Endothelial cell of umbilical vein (primary cell): ENCODE data around the gene ANKMY2. TPM values are rescaled to one million over a fixed set of nuclear protein-coding genes. Genes with fewer than 3 reads are reported as not detected.

Experiments
- BruUV-seq: library from RNA; stranded (reverse); fragments of 400-500 nt; replicated peaks from 2 replicates; lab custom pipeline; 2021; lab: Mats Ljungman, UMichigan
- CTCF ChIA-PET: fragments of 300-600, 350-600 bp; sonication (Branson Sonifier 250); formaldehyde crosslinking; loops from one replicate; lab custom pipeline; 2021; ENCODE audit warnings: antibody characterized with exemption, inconsistent platforms; lab: Charles Lee
- POLR2A ChIA-PET: fragments of 300-600, 350-600 bp; sonication (Branson Sonifier 250); formaldehyde crosslinking; loops from one replicate; lab custom pipeline; 2021; ENCODE audit warnings: antibody characterized with exemption, inconsistent platforms; lab: Charles Lee
- DNase-seq: peaks from one replicate; pipeline ENCODE4 v3.0.0-alpha.2; 2011; ENCODE audit warnings: low read depth, low spot score
- FAIRE-seq: peaks from 2 replicates; lab custom pipeline; 2011; peaks lifted over from hg19 to GRCh38; lab: Jason Lieb, UNC
- H2AFZ ChIP-seq: 2 replicates; pipeline ENCODE4 v1.6.0; 2012; ENCODE audit warnings: low read depth, low read length, control low read depth, inconsistent platforms
- H3K27ac ChIP-seq: 2 replicates; pipeline ENCODE4 v1.5.1; 2011; ENCODE audit warnings: low read depth, mild to moderate bottlenecking, control low read depth, low read length, moderate library complexity; ENCODE audit not compliant: insufficient read depth
- H3K27me3 ChIP-seq, 2 experiments: 2 replicates each; pipeline versions ENCODE4 v1.6.0 to v1.6.1; 2011; ENCODE audit warnings: low read length in 2 of 2, mixed read lengths in 1 of 2; ENCODE audit not compliant: control insufficient read depth in 2 of 2, insufficient read depth in 2 of 2
- H3K36me3 ChIP-seq, 2 experiments: 2 replicates in 1 of 2; 3 replicates in 1 of 2; pipeline ENCODE4 v1.5.1; 2011; ENCODE audit warnings: low read length in 2 of 2, mild to moderate bottlenecking in 1 of 2, moderate library complexity in 1 of 2; ENCODE audit not compliant: control insufficient read depth in 2 of 2, insufficient read depth in 2 of 2; ENCODE audit errors: extremely low read depth in 1 of 2
- H3K4me1 ChIP-seq: 3 replicates; pipeline ENCODE4 v1.5.1; 2011; ENCODE audit warnings: mild to moderate bottlenecking, low read length; ENCODE audit not compliant: control insufficient read depth, insufficient read depth; ENCODE audit errors: extremely low read depth
- H3K4me2 ChIP-seq: 2 replicates; pipeline ENCODE4 v1.6.1; 2011; ENCODE audit warnings: low read length, control low read depth, mixed read lengths; ENCODE audit not compliant: insufficient read depth
- H3K4me3 ChIP-seq, 3 experiments: fragments of 200-600 bp in 1 of 3; sonication (generic), shearing (Covaris generic) in 1 of 3; replicated peaks in 1 of 3; 2 replicates each; pipeline ENCODE4 v1.5.1; 2011 to 2016; ENCODE audit warnings: control low read depth in 3 of 3, low read length in 3 of 3, mild to moderate bottlenecking in 2 of 3, inconsistent platforms in 1 of 3, low read depth in 1 of 3, moderate library complexity in 1 of 3; ENCODE audit not compliant: insufficient read depth in 1 of 3
- H3K79me2 ChIP-seq: 2 replicates; pipeline ENCODE4 v1.6.0; 2012; ENCODE audit warnings: low read length, inconsistent platforms; ENCODE audit not compliant: control insufficient read depth, insufficient read depth
- H3K9ac ChIP-seq: replicated peaks from 2 replicates; pipeline ENCODE3; 2011; ENCODE audit warnings: low read length, control low read depth; ENCODE audit not compliant: insufficient read depth; ENCODE audit errors: extremely low read depth
- H3K9me1 ChIP-seq: replicated peaks from 3 replicates; pipeline ENCODE4 v1.6.0; 2011; ENCODE audit warnings: mild to moderate bottlenecking, low read length; ENCODE audit not compliant: control insufficient read depth, insufficient read depth; ENCODE audit errors: extremely low read depth
- H3K9me3 ChIP-seq: replicated peaks from 2 replicates; pipeline ENCODE4 v1.5.1; 2012; ENCODE audit warnings: low read length, inconsistent platforms; ENCODE audit not compliant: control insufficient read depth, insufficient read depth
- H4K20me1 ChIP-seq: replicated peaks from 2 replicates; pipeline ENCODE3; 2011; ENCODE audit warnings: mild to moderate bottlenecking, low read length; ENCODE audit not compliant: control insufficient read depth, insufficient read depth; ENCODE audit errors: extremely low read depth
- CTCF ChIP-seq, 2 donors: IDR thresholded peaks; 1 replicate in 1 of 2; 2 replicates in 1 of 2; pipeline ENCODE4 v1.5.1; 2011; ENCODE audit warnings: low read length in 2 of 2, mild to moderate bottlenecking in 2 of 2, moderate library complexity in 2 of 2, control low read depth in 1 of 2, inconsistent platforms in 1 of 2, low read depth in 1 of 2; ENCODE audit not compliant: insufficient read depth in 1 of 2; ENCODE audit errors: extremely low read depth in 1 of 2
- EZH2 ChIP-seq: IDR thresholded peaks from 2 replicates; pipeline ENCODE4 v1.6.1; 2012; ENCODE audit warnings: borderline replicate concordance, low read depth, mild to moderate bottlenecking, moderate library complexity, low read length, inconsistent platforms; ENCODE audit not compliant: severe bottlenecking
- FOS ChIP-seq: IDR thresholded peaks from 2 replicates; pipeline ENCODE4 v1.6.1; 2011; ENCODE audit warnings: mild to moderate bottlenecking, low read length, moderate library complexity, borderline replicate concordance; ENCODE audit not compliant: insufficient read depth
- GATA2 ChIP-seq: IDR thresholded peaks from 2 replicates; pipeline ENCODE4 v1.7.0; 2011; ENCODE audit warnings: low read depth, mild to moderate bottlenecking, moderate library complexity, mixed read lengths, low read length; ENCODE audit not compliant: insufficient read length, insufficient read depth
- JUN ChIP-seq: IDR thresholded peaks from 2 replicates; pipeline ENCODE4 v1.6.1; 2011; ENCODE audit warnings: borderline replicate concordance, low read depth; ENCODE audit not compliant: insufficient read length, insufficient read depth
- MAX ChIP-seq: IDR thresholded peaks from 2 replicates; pipeline ENCODE4 v1.6.1; 2011; ENCODE audit not compliant: insufficient read depth, insufficient read length
- MYC ChIP-seq: IDR thresholded peaks from one replicate; pipeline ENCODE4 v1.6.1; 2011; ENCODE audit warnings: mild to moderate bottlenecking, low read depth, low read length
- POLR2A ChIP-seq: IDR thresholded peaks from 2 replicates; pipeline ENCODE4 v1.6.1; 2012; ENCODE audit warnings: low read depth, mild to moderate bottlenecking, control low read depth, low read length
- POLR2AphosphoS5 ChIP-seq: IDR thresholded peaks from 2 replicates; pipeline ENCODE4 v1.6.1; 2012; ENCODE audit warnings: low read depth, mild to moderate bottlenecking, control low read depth, low read length, moderate library complexity; ENCODE audit not compliant: insufficient read depth
- dilution Hi-C: fragments of 300-500 bp; cut with MboI; formaldehyde crosslinking; loops from one replicate; pipeline ENCODE4 v1.15.0; 2019; ENCODE audit warnings: low sequenced_read_pairs; ENCODE audit not compliant: extremely low pct_ligation_motif_present
- intact Hi-C: fragments of 100-400 bp; cut with micrococcal nuclease; formaldehyde crosslinking; loops from one replicate; pipeline ENCODE4 v1.10.0; 2022
- polyA plus RNA-seq, 4 experiments: library from polyadenylated mRNA; depleted of rRNA in 3 of 4; stranded (reverse) in 3 of 4; unstranded in 1 of 4; fragments of >200 nt; gene quantifications; 2 replicates each; pipeline versions ENCODE4 v1.2.1 to v1.2.3, GENCODE V29; 2011 to 2012; ENCODE audit warnings: missing spikeins in 1 of 4
- total RNA-seq: library from RNA; stranded (reverse); gene quantifications from 2 replicates; pipeline ENCODE4 v1.2.3, GENCODE V29; 2021

Gene ANKMY2
- total and polyA plus RNA-seq, 2 donors (not counting 3 experiments of a cell fraction or from before 2014, with no cell fraction given) = 7.7 to 11.6 TPM

- dilution Hi-C loops = no loop called here
- FAIRE-seq = peak; percentile 55
These were observed 6.1 kb upstream of the ANKMY2 start for GRCh38 chr7:16651396-16652239.

GRCh38 chr7:16650266-16650665, 4.7 kb upstream of the ANKMY2 start:
- no TSS peak for BruUV-seq
- Histone ChIP-seq H3K36me3 (no peaks in the 10 kb centered on the region), H3K9me1 (no peaks in the 10 kb centered on the region), H4K20me1 (no peaks in the 10 kb centered on the region), H3K27me3 (no peaks in the 10 kb centered on the region), H3K4me3 (no peak overlapping the region), H2AFZ (no peak overlapping the region), H3K4me2 (peak overlapping the region; percentile 30), H3K79me2 (peaks cover 92% of the 10 kb centered on the region), H3K4me1 (peaks cover 55% of the 10 kb centered on the region), H3K9ac (no peak overlapping the region), H3K27ac (no peak overlapping the region), H3K9me3 (no peaks in the 10 kb centered on the region)
- ChIA-PET POLR2A (no interaction called here), CTCF (interaction anchor here (1.6 kb wide), 1 partner anchor 45 kb away, joined by 4 read pairs; no protein-coding TSS in a partner anchor)
- dilution Hi-C loops (no loop called here), intact Hi-C loops (no loop called here)
- DNase-seq = no peak
- no peak for TF ChIP-seq POLR2AphosphoS5
- TF ChIP-seq JUN = no peak
- no peak for TF ChIP-seq MYC
- TF ChIP-seq CTCF (IDR thresholded peaks at IDR 0.05; ENCODE audit: extremely low read depth in 1 of 2, insufficient read depth in 1 of 2, low read depth in 1 of 2, low read length in 2 of 2) = no peak
- TF ChIP-seq GATA2 = no peak
- TF ChIP-seq POLR2A = no peak
- TF ChIP-seq MAX = no peak
- no peak for TF ChIP-seq FOS
- no peak for TF ChIP-seq EZH2
- FAIRE-seq = no peak

More at GRCh38 chr7:16651396-16652239, 6.1 kb upstream of the ANKMY2 start:
- Histone ChIP-seq H3K27me3 (no peaks in the 10 kb centered on the region), H3K9me3 (no peaks in the 10 kb centered on the region), H4K20me1 (no peaks in the 10 kb centered on the region), H3K4me3 (peak overlapping the region in 1 of 3 experiments; percentile 23), H3K27ac (no peak overlapping the region), H3K9ac (no peak overlapping the region), H3K36me3 (no peaks in the 10 kb centered on the region), H3K4me1 (peaks cover 55% of the 10 kb centered on the region), H2AFZ (no peak overlapping the region), H3K4me2 (peak overlapping the region; percentile 76), H3K79me2 (peaks cover 99% of the 10 kb centered on the region), H3K9me1 (no peaks in the 10 kb centered on the region)
- CTCF ChIA-PET = interaction anchor here (1.4 kb wide), 1 partner anchor 25 kb away, joined by 3 read pairs; no protein-coding TSS in a partner anchor
- POLR2A ChIA-PET = no interaction called here
- intact Hi-C loops = loop anchor here (1.0 kb wide), 1 partner anchor 8 kb away; no protein-coding TSS in a partner anchor
- no TSS peak for BruUV-seq
- TF ChIP-seq GATA2 (no peak), POLR2A (peak; percentile 47)
- peak; percentile 76 for DNase-seq
